SK-N-SH treated with all-trans-retinoic acid at 6 μM for 48 hours (cell line): ENCODE data around the gene CDK14.

Source experiments
- ARNTL ChIP-seq: fragments of 450-650 bp; formaldehyde crosslinking; IDR thresholded peaks from 2 replicates; pipeline ENCODE4 v1.5.0; 2020; ENCODE audit warnings: low read depth, mild to moderate bottlenecking, moderate library complexity, borderline replicate concordance
- CSDC2 ChIP-seq: fragments of 250-450 bp; sonication (Bioruptor Pico); IDR thresholded peaks from 2 replicates; pipeline ENCODE4 v1.5.0; 2020; ENCODE audit warnings: mild to moderate bottlenecking, moderate library complexity
- ESRRG ChIP-seq: fragments of 250-450 bp; sonication (Bioruptor Pico); IDR thresholded peaks from 2 replicates; pipeline ENCODE4 v1.6.1; 2021; ENCODE audit warnings: mild to moderate bottlenecking
- PATZ1 ChIP-seq: fragments of 250-450 bp; sonication (Bioruptor Pico); IDR thresholded peaks from 2 replicates; pipeline ENCODE4 v1.8.0; 2020; ENCODE audit warnings: mild to moderate bottlenecking, moderate library complexity, borderline replicate concordance
- POU6F1 ChIP-seq: fragments of 250-450 bp; sonication (Bioruptor Pico); IDR thresholded peaks from 2 replicates; pipeline ENCODE4 v1.8.0; 2021; ENCODE audit warnings: low read depth, mild to moderate bottlenecking, moderate library complexity, borderline replicate concordance
- PPARA ChIP-seq: fragments of 250-450 bp; sonication (Bioruptor Pico); IDR thresholded peaks from 2 replicates; pipeline ENCODE4 v1.5.0; 2020; ENCODE audit warnings: mild to moderate bottlenecking, borderline replicate concordance
- SNAI2 ChIP-seq: fragments of 250-450 bp; sonication (Bioruptor Pico); IDR thresholded peaks from 2 replicates; pipeline ENCODE4 v1.5.0; 2020; ENCODE audit warnings: mild to moderate bottlenecking, moderate library complexity
- TSHZ2 ChIP-seq: fragments of 250-450 bp; sonication (Bioruptor Pico); IDR thresholded peaks from 2 replicates; pipeline ENCODE4 v1.5.0; 2020; ENCODE audit warnings: mild to moderate bottlenecking, moderate library complexity
- ZFP3 ChIP-seq: fragments of 250-450 bp; sonication (Bioruptor Pico); IDR thresholded peaks from 2 replicates; pipeline ENCODE4 v1.5.0; 2020; ENCODE audit warnings: mild to moderate bottlenecking, moderate library complexity
- TF ChIP-seq, protein P1 (sequence below): fragments of 250-450 bp; sonication (Bioruptor Pico); IDR thresholded peaks from 2 replicates; pipeline ENCODE4 v1.5.1; 2021; ENCODE audit warnings: mild to moderate bottlenecking, moderate library complexity

DNA sequence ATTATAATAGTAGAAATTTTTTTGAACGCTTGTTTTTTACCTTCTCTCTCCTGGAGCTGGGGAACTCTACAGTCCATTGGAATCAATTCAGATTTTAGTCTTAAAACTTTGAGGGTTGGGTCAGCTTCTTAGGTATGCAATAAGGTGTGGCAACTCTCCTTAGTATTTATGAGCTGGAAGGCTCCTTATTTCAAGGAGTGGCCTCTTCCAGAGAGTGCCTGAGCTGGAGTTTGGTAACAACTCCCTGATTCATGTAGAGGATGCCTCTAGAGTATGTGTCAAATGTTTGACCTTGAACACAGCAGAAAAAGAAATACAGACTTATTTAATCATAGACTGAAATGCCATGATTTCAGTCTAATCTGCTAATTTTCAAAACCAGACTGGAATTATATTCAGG lies 11.1 kb downstream of the CDK14 start:
- TF ChIP-seq SNAI2 (CRISPR knock-in tag) (no peak), TSHZ2 (no peak), ARNTL (no peak), CSDC2 (CRISPR knock-in tag) (no peak), ZFP3 (CRISPR knock-in tag) (no peak), PATZ1 (CRISPR knock-in tag) (no peak), PPARA (CRISPR knock-in tag) (no peak), ESRRG (CRISPR knock-in tag) (no peak), POU6F1 (CRISPR knock-in tag) (no peak)
- TF ChIP-seq, protein P1, sequence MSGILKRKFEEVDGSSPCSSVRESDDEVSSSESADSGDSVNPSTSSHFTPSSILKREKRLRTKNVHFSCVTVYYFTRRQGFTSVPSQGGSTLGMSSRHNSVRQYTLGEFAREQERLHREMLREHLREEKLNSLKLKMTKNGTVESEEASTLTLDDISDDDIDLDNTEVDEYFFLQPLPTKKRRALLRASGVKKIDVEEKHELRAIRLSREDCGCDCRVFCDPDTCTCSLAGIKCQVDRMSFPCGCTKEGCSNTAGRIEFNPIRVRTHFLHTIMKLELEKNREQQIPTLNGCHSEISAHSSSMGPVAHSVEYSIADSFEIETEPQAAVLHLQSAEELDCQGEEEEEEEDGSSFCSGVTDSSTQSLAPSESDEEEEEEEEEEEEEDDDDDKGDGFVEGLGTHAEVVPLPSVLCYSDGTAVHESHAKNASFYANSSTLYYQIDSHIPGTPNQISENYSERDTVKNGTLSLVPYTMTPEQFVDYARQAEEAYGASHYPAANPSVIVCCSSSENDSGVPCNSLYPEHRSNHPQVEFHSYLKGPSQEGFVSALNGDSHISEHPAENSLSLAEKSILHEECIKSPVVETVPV: no peak
